K562 (cell line): Measurements from ENCODE around the gene PHPT1.
A peak's percentile ranks its signal among the peaks of the same experiment; 100 is the strongest.

Source experiments
- ARID3A ChIP-seq: IDR thresholded peaks from 2 replicates; pipeline ENCODE4 v1.6.1; 2012; ENCODE audit warnings: low read depth, low read length, improper control_type of control experiment, borderline replicate concordance
- CHD1 ChIP-seq: fragments of 200-600 bp; sonication (generic); IDR thresholded peaks from one replicate; pipeline ENCODE4 v1.6.1; 2012; ENCODE audit warnings: mild to moderate bottlenecking, moderate library complexity, low read length, inconsistent platforms
- CTCF ChIP-seq, 3 experiments: IDR thresholded peaks in 2 of 3; conservative IDR thresholded peaks in 1 of 3; 2 replicates each; pipeline ENCODE4 v1.5.1; 2011 to 2012; ENCODE audit warnings: low read length in 3 of 3, mild to moderate bottlenecking in 3 of 3, control low read depth in 2 of 3, improper control_type of control experiment in 1 of 3, inconsistent platforms in 1 of 3, low read depth in 1 of 3, mixed read lengths in 1 of 3, moderate library complexity in 1 of 3; ENCODE audit not compliant: insufficient read depth in 2 of 3
- MAFF ChIP-seq: IDR thresholded peaks from 2 replicates; pipeline ENCODE4 v1.6.1; 2012; ENCODE audit warnings: low read length, improper control_type of control experiment
- MED1 ChIP-seq: sonication (generic); formaldehyde crosslinking; IDR thresholded peaks from 2 replicates; pipeline ENCODE4 v1.8.1; 2023; ENCODE audit warnings: missing genetic modification reagents, borderline replicate concordance
- POLR2AphosphoS2 ChIP-seq: IDR thresholded peaks from 2 replicates; pipeline ENCODE4 v1.6.1; 2012; ENCODE audit warnings: low read length, improper control_type of control experiment
- POLR2AphosphoS5 ChIP-seq: IDR thresholded peaks from 2 replicates; pipeline ENCODE4 v1.6.1; 2011; ENCODE audit warnings: mild to moderate bottlenecking, low read depth, low read length, moderate library complexity; ENCODE audit not compliant: control insufficient read depth, insufficient read depth
- REST ChIP-seq, 2 experiments: fragments of 450-650 bp; formaldehyde crosslinking in 1 of 2; IDR thresholded peaks; 2 replicates each; pipeline versions ENCODE4 v1.4.0 to v1.6.1; 2014 to 2020; ENCODE audit warnings: mild to moderate bottlenecking in 2 of 2, borderline replicate concordance in 1 of 2, low read depth in 1 of 2
- SAP30 ChIP-seq: fragments of 200-600 bp; sonication (generic); IDR thresholded peaks from 2 replicates; pipeline ENCODE4 v1.6.1; 2012; ENCODE audit warnings: borderline replicate concordance, low read depth, mild to moderate bottlenecking, moderate library complexity, low read length, control low read depth, inconsistent platforms; ENCODE audit not compliant: insufficient read depth, poor library complexity, severe bottlenecking
- SETDB1 ChIP-seq: IDR thresholded peaks from one replicate; pipeline ENCODE4 v1.6.1; 2012; ENCODE audit warnings: low read length, control low read depth, inconsistent platforms
- ZNF121 ChIP-seq: sonication (generic); formaldehyde crosslinking; conservative IDR thresholded peaks from 2 replicates; pipeline ENCODE4 v1.8.0; 2022; ENCODE audit warnings: missing genetic modification reagents
- ZNF324 ChIP-seq: fragments of 250-450 bp; sonication (Bioruptor Pico); IDR thresholded peaks from 2 replicates; pipeline ENCODE4 v1.4.0; 2020; ENCODE audit warnings: mild to moderate bottlenecking
- ZNF354B ChIP-seq: fragments of 250-450 bp; sonication (Bioruptor Pico); IDR thresholded peaks from 2 replicates; pipeline ENCODE4 v1.4.0; 2020
- ZNF778 ChIP-seq: fragments of 450-650 bp; formaldehyde crosslinking; IDR thresholded peaks from 2 replicates; pipeline ENCODE4 v1.4.0; 2020; ENCODE audit warnings: mild to moderate bottlenecking, moderate library complexity

- TF ChIP-seq POLR2AphosphoS5: no peak
- TF ChIP-seq CHD1: no peak
- TF ChIP-seq ZNF324 (CRISPR knock-in tag): no peak
- TF ChIP-seq SAP30: no peak
- TF ChIP-seq CTCF (IDR thresholded peaks at IDR 0.05 in 2 of 3, conservative IDR thresholded peaks at IDR 0.05 in 1 of 3; ENCODE audit: insufficient read depth in 2 of 3, low read depth in 1 of 3, low read length in 3 of 3): 0 out of 6 replicates have a peak, but pooled peaks of 1 of the 3 experiments have one; percentile 0
- TF ChIP-seq MAFF: no peak
- no peak for TF ChIP-seq ZNF354B (CRISPR knock-in tag)
- no peak for TF ChIP-seq REST (IDR thresholded peaks at IDR 0.05; ENCODE audit: borderline replicate concordance)
- no peak for TF ChIP-seq REST (CRISPR knock-in tag; IDR thresholded peaks at IDR 0.05; ENCODE audit: low read depth)
- no peak for TF ChIP-seq ZNF778 (CRISPR knock-in tag)
- no peak for TF ChIP-seq SETDB1
- no peak for TF ChIP-seq ARID3A
- TF ChIP-seq MED1: no peak
- no peak for TF ChIP-seq POLR2AphosphoS2
- TF ChIP-seq ZNF121 (CRISPR knock-in tag): no peak
Measured at GRCh38 chr9:136826703-136827582, 22.3 kb upstream of the PHPT1 start.
